ENCODE results near the gene SDK1.

Gene SDK1

DNA sequence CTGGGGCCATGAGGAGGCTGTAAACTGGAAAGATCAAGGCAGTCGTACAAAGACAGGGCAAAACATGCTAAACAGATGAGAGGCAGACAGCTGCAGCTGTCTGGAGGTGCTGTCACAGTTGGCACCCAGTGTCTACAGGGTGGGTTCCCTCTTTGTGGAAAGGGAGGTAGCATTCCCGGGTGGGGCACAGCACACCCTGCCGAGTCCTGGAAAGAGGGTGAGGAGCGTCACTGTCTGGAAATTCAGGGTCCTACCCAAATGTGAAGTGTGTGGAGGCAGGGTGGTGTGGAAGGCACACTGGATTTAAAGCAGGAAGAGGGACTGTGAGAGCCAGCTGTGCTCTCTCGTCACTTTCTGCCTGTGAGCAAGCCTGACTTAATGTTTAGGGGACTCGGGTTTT lies 356.2 kb downstream of the SDK1 start:
- Histone ChIP-seq H3K27me3 (ENCODE audit: control insufficient read depth in 1 of 2, insufficient read depth in 2 of 2, low read length in 2 of 2) (no peaks in the 10 kb centered on the region), H3K27ac (ENCODE audit: low read length) (no peak overlapping the region)

DNA sequence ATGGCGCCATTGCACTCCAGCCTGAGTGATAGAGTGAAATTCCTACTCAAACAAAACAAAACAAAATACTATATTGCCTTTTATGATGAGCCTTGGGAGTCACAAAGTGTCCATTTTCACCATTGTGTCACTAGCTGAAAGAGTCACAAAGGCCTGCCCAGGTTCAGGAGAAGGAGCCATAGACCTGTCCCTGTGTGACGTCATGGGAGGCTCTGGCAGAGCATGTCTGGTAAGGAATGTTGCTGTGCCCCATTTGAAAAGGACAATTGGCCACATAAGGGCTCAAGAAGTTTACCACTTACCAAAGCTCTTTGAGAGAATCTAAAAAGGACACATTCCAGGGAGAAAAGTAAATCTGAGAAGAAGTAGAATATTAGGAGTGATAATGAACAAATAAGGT lies 367.7 kb downstream of the SDK1 start:
- Histone ChIP-seq H3K4me1 (ENCODE audit: control insufficient read depth, insufficient read depth, low read length) (no peaks in the 10 kb centered on the region), H3K27me3 (ENCODE audit: control insufficient read depth in 1 of 2, insufficient read depth in 2 of 2, low read length in 2 of 2) (no peaks in the 10 kb centered on the region), H3K9ac (ENCODE audit: low read length in 2 of 2) (no peak overlapping the region), H3K36me3 (ENCODE audit: control insufficient read depth in 2 of 2, insufficient read depth in 2 of 2, low read length in 2 of 2) (no peaks in the 10 kb centered on the region), H3K27ac (ENCODE audit: low read length) (no peak overlapping the region), H3K9me3 (ENCODE audit: control insufficient read depth in 2 of 2, low read length in 2 of 2) (no peaks in the 10 kb centered on the region), H3K4me3 (ENCODE audit: low read length in 2 of 2) (no peak overlapping the region)

More for the DNA sequence above, 356.2 kb downstream of the SDK1 start:
- no peaks in the 10 kb centered on the region for H3K36me3 ChIP-seq (ENCODE audit: control insufficient read depth in 2 of 2, insufficient read depth in 2 of 2, low read length in 2 of 2)
- no peaks in the 10 kb centered on the region for H3K9me3 ChIP-seq (ENCODE audit: control insufficient read depth in 2 of 2, low read length in 2 of 2)
- H3K4me1 ChIP-seq (ENCODE audit: control insufficient read depth, insufficient read depth, low read length): no peaks in the 10 kb centered on the region
- H3K4me3 ChIP-seq (ENCODE audit: low read length in 2 of 2): no peak overlapping the region
- no peak overlapping the region for H3K9ac ChIP-seq (ENCODE audit: low read length in 2 of 2)

DNA sequence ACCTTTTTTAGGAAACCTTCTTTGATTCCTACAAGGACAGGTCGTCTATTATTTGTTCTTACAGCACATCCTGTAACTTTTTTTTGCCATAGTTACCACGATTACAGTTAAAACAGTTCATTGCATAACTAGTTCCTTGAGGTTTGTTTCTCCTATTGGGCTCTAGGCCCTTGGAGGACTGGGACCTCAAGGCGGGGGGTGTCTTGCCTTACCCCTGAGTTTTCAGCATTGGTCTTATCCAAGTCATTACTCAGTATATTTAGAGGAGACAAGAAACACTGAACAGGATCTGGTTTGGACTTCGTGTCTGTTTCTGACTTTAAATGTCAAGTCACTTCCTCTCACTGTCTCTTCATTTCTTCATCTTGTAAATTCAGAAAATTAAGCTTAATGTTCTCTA lies 369.8 kb downstream of the SDK1 start:
- Histone ChIP-seq H3K27me3 (ENCODE audit: control insufficient read depth in 1 of 2, insufficient read depth in 2 of 2, low read length in 2 of 2) (no peaks in the 10 kb centered on the region), H3K9me3 (ENCODE audit: control insufficient read depth in 2 of 2, low read length in 2 of 2) (no peaks in the 10 kb centered on the region), H3K27ac (ENCODE audit: low read length) (no peak overlapping the region), H3K4me1 (ENCODE audit: control insufficient read depth, insufficient read depth, low read length) (no peaks in the 10 kb centered on the region), H3K4me3 (ENCODE audit: low read length in 2 of 2) (no peak overlapping the region), H3K36me3 (ENCODE audit: control insufficient read depth in 2 of 2, insufficient read depth in 2 of 2, low read length in 2 of 2) (no peaks in the 10 kb centered on the region), H3K9ac (ENCODE audit: low read length in 2 of 2) (no peak overlapping the region)

DNA sequence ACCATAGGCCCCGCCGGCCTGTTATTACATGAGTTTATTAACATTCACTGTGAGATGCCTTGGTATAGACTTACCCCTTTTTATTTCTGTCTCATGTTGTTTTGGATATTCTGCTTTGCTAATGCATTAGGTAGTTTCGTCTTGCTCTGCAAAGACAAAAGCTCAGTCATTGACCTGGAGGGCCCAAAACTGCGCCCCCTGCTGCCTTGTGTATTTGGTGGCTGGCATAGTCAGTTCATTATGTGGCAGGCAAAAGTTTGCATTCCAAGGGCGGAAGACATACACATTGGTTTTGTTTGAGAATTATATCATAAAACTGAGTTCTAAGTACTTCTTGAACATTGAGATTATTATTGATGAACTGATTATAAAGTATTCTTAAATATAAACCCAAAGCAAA lies 372.5 kb downstream of the SDK1 start:
- H3K36me3 ChIP-seq (ENCODE audit: control insufficient read depth in 2 of 2, insufficient read depth in 2 of 2, low read length in 2 of 2): no peaks in the 10 kb centered on the region
- no peaks in the 10 kb centered on the region for H3K27me3 ChIP-seq (ENCODE audit: control insufficient read depth in 1 of 2, insufficient read depth in 2 of 2, low read length in 2 of 2)
- H3K4me1 ChIP-seq (ENCODE audit: control insufficient read depth, insufficient read depth, low read length): no peaks in the 10 kb centered on the region
- H3K27ac ChIP-seq (ENCODE audit: low read length): no peak overlapping the region
- no peaks in the 10 kb centered on the region for H3K9me3 ChIP-seq (ENCODE audit: control insufficient read depth in 2 of 2, low read length in 2 of 2)
- no peak overlapping the region for H3K4me3 ChIP-seq (ENCODE audit: low read length in 2 of 2)
- H3K9ac ChIP-seq (ENCODE audit: low read length in 2 of 2): no peak overlapping the region

DNA sequence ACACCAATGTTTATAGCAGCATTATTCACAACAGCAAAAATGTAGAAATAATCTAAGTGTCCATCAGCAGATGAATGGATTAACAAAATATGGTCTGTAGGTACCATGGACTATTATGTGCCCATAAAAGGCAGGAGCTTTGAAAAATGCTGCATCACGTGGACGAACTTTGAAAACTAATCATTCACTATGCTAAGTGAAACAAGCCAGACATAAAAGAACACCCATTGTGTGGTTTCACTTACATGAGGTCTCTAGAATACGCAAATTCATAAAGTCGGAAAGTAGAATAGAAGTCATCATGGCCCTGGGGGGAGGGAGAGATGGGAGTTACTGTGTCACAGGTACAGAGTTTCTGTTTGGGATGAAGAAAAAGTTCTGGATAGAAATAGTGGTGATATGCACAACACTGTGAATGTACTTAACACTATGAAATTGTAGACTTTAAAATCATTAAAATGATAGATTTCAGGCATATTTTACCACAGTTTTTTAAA lies 377.3 kb downstream of the SDK1 start:
- Histone ChIP-seq H3K27me3 (ENCODE audit: control insufficient read depth in 1 of 2, insufficient read depth in 2 of 2, low read length in 2 of 2) (no peaks in the 10 kb centered on the region), H3K4me3 (ENCODE audit: low read length in 2 of 2) (no peak overlapping the region)

DNA sequence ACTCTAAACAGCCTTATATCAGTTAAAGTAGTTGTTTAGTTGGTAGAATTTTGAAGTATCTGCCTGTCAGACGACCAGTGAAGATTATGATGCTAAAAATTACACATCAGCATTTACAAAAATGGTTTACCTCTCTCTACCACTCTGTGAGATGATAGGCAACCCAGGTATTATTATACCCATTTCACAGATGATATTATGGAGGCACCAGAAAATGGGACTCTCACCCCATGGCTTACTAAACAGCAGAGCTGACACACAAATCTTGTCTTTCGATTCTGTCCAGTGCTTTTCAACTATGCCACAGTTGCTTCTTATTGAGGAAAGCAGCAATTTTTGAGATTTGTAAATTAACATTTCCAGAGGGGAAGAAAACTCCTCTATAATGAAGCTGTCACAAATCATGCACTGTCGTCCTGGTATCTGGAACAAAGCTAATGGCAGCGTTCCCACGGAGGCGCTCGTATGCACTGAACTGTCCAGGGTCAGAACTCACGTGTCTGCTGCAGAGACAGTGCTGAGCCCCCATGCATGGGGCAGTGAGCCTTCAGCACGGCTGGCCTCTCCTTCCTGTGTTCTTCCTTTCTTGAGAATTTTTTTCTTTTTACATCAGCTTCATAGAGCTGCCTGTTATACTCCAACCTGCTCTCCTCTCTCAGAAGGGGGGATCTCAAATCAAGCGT lies 381.1 kb downstream of the SDK1 start:
- Histone ChIP-seq H3K36me3 (ENCODE audit: control insufficient read depth in 2 of 2, insufficient read depth in 2 of 2, low read length in 2 of 2) (no peaks in the 10 kb centered on the region), H3K27ac (ENCODE audit: low read length) (no peak overlapping the region)

More for the DNA sequence above, 377.3 kb downstream of the SDK1 start:
- Histone ChIP-seq H3K27ac (ENCODE audit: low read length) (no peak overlapping the region), H3K9ac (ENCODE audit: low read length in 2 of 2) (no peak overlapping the region), H3K4me1 (ENCODE audit: control insufficient read depth, insufficient read depth, low read length) (no peaks in the 10 kb centered on the region), H3K9me3 (ENCODE audit: control insufficient read depth in 2 of 2, low read length in 2 of 2) (no peaks in the 10 kb centered on the region), H3K36me3 (ENCODE audit: control insufficient read depth in 2 of 2, insufficient read depth in 2 of 2, low read length in 2 of 2) (no peaks in the 10 kb centered on the region)

DNA sequence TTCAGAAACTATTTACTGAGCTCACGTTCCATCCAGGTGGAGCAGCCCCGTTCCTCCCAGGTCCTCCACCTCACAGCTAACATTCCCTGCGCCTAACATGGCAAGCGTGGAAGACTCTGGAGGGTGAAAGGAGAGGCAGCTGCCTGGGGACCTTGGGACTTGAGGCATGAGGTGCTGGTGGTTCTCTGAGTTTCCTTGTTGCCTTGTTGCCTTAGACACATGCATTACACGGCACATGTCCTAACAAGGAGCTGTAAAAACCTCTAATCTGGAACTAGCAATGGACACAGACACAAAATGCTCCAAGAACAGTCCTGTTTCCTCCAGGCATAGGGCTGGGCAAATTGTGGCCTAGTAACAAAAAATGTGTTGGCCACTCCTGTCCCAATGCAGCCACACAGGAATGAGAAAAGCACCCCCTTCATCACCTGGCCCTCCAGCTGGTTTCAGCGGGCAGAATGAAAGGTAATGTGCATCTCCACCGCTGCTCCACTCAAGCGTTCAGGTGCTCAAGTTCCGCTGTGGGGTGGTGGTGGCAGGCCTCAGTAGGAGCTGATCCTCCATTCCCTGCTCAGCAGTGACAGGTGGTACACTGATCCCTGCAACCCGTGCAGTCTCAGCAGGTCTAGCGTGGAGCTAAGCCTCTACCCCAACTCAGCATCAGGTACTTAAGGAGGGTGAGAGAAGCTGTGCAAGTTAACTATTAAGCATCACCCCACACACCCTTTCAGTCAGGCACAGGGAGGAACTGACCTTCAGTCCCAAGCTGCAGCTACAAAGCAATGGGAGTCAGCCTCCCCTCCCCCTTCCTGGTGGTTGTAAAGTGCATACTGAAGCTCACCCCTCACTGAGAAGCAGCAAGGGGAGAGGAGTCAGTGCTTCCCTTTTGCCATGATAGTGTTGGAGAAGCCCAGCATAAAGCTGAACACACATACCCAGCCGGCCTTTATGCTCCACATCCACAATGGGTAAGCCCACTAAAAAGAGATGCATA lies 382.8 kb downstream of the SDK1 start:
- Histone ChIP-seq H3K9ac (ENCODE audit: low read length in 2 of 2) (no peak overlapping the region), H3K4me1 (ENCODE audit: control insufficient read depth, insufficient read depth, low read length) (no peaks in the 10 kb centered on the region), H3K27me3 (ENCODE audit: control insufficient read depth in 1 of 2, insufficient read depth in 2 of 2, low read length in 2 of 2) (no peaks in the 10 kb centered on the region), H3K36me3 (ENCODE audit: control insufficient read depth in 2 of 2, insufficient read depth in 2 of 2, low read length in 2 of 2) (no peaks in the 10 kb centered on the region), H3K4me3 (ENCODE audit: low read length in 2 of 2) (no peak overlapping the region), H3K9me3 (ENCODE audit: control insufficient read depth in 2 of 2, low read length in 2 of 2) (no peaks in the 10 kb centered on the region), H3K27ac (ENCODE audit: low read length) (no peak overlapping the region)

More for the DNA sequence above, 381.1 kb downstream of the SDK1 start:
- Histone ChIP-seq H3K4me1 (ENCODE audit: control insufficient read depth, insufficient read depth, low read length) (no peaks in the 10 kb centered on the region), H3K27me3 (ENCODE audit: control insufficient read depth in 1 of 2, insufficient read depth in 2 of 2, low read length in 2 of 2) (no peaks in the 10 kb centered on the region), H3K9me3 (ENCODE audit: control insufficient read depth in 2 of 2, low read length in 2 of 2) (no peaks in the 10 kb centered on the region), H3K9ac (ENCODE audit: low read length in 2 of 2) (no peak overlapping the region), H3K4me3 (ENCODE audit: low read length in 2 of 2) (no peak overlapping the region)

DNA sequence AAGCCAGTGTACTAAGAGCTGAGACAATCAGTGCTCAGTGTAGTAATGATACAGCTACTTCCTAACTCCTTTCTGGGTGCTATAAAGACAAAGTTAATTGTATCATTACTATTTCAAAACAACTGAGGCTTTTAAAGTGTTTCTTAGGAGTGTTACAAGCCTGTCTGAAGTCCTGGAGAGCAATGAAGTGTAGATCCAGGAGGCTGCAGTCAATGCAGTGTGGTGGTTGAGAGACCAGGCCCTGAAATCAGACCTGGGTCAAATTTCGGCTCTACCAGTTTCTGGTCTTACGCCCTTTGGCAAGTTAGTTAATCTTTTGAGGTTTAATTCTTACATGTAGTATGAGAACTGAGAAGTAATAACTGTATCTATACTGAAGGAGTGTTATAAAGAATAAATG lies 387.0 kb downstream of the SDK1 start:
- no peak overlapping the region for H3K9ac ChIP-seq (ENCODE audit: low read length in 2 of 2)
- H3K4me3 ChIP-seq (ENCODE audit: low read length in 2 of 2): no peak overlapping the region
- no peaks in the 10 kb centered on the region for H3K36me3 ChIP-seq (ENCODE audit: control insufficient read depth in 2 of 2, insufficient read depth in 2 of 2, low read length in 2 of 2)
- no peak overlapping the region for H3K27ac ChIP-seq (ENCODE audit: low read length)
- no peaks in the 10 kb centered on the region for H3K4me1 ChIP-seq (ENCODE audit: control insufficient read depth, insufficient read depth, low read length)
- no peaks in the 10 kb centered on the region for H3K27me3 ChIP-seq (ENCODE audit: control insufficient read depth in 1 of 2, insufficient read depth in 2 of 2, low read length in 2 of 2)
- H3K9me3 ChIP-seq (ENCODE audit: control insufficient read depth in 2 of 2, low read length in 2 of 2): no peaks in the 10 kb centered on the region

DNA sequence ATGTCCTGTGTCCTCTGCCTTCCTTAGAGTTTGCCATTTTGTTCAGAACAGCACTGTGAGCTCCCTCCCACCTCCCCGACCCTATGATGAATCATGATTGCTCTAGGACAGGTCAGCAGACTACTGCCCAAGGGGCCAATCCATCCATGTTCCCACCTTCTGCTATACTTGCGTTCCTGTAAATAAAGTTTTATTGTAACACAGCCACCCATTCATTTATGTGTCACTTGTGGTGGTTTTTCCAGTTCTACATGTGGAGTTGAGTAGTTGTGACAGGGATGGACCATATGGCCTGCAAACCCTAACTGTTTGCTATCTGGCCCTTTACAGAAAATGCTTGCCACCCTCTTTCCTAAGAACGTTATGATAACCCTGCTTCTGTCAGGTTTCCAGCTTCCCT lies 387.8 kb downstream of the SDK1 start:
- H3K4me3 ChIP-seq (ENCODE audit: low read length in 2 of 2): no peak overlapping the region
- H3K9ac ChIP-seq (ENCODE audit: low read length in 2 of 2): no peak overlapping the region
- H3K9me3 ChIP-seq (ENCODE audit: control insufficient read depth in 2 of 2, low read length in 2 of 2): no peaks in the 10 kb centered on the region
- no peaks in the 10 kb centered on the region for H3K36me3 ChIP-seq (ENCODE audit: control insufficient read depth in 2 of 2, insufficient read depth in 2 of 2, low read length in 2 of 2)
- no peak overlapping the region for H3K27ac ChIP-seq (ENCODE audit: low read length)
- H3K4me1 ChIP-seq (ENCODE audit: control insufficient read depth, insufficient read depth, low read length): no peaks in the 10 kb centered on the region
- H3K27me3 ChIP-seq (ENCODE audit: control insufficient read depth in 1 of 2, insufficient read depth in 2 of 2, low read length in 2 of 2): no peaks in the 10 kb centered on the region

DNA sequence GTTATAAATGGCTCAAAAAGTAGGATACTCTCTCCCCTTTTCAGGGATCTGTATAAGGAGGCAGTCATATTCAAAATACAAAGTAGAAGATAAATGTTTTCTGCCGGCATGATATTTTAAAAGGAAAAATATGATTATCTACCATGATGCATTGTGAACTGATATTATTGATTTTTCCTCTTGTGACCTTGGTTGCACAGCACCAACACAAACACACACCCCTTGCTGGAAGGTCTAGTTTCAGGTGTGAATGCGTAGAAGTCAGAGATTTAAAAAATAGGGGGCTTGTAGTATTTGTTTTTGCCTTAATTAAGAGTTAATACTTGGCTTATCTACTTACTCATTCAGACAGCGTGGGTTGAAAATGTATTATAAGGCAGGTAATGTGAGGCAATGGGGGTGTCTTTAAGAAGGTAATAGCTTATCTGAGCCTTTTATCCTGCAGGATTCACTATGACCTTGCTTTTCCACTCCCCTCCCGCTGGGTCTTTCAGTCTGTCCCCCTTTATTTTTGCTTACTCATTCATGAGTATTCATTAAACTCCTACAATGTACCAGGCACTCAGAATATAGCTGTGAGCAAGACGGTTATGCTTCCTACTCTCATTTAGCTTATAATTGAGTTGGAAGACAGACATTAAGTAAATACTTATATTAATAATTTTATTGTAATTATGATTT lies 390.6 kb downstream of the SDK1 start:
- no peaks in the 10 kb centered on the region for H3K4me1 ChIP-seq (ENCODE audit: control insufficient read depth, insufficient read depth, low read length)
- no peak overlapping the region for H3K27ac ChIP-seq (ENCODE audit: low read length)
- no peaks in the 10 kb centered on the region for H3K36me3 ChIP-seq (ENCODE audit: control insufficient read depth in 2 of 2, insufficient read depth in 2 of 2, low read length in 2 of 2)
- no peaks in the 10 kb centered on the region for H3K9me3 ChIP-seq (ENCODE audit: control insufficient read depth in 2 of 2, low read length in 2 of 2)
- no peak overlapping the region for H3K4me3 ChIP-seq (ENCODE audit: low read length in 2 of 2)
- H3K9ac ChIP-seq (ENCODE audit: low read length in 2 of 2): no peak overlapping the region
- H3K27me3 ChIP-seq (ENCODE audit: control insufficient read depth in 1 of 2, insufficient read depth in 2 of 2, low read length in 2 of 2): no peaks in the 10 kb centered on the region

All from stomach smooth muscle (tissue), 2 donors.